GOT3 (cell line): Measurements from ENCODE around the gene EIF4E2.

Source experiments
- DNase-seq: peaks from one replicate; lab custom pipeline; 2025; ENCODE audit warnings: mixed read lengths; lab: John Stamatoyannopoulos, UW

Gene EIF4E2

GRCh38 chr2:232550354-232551249 lies at the start of gene EIF4E2, which contains the start of gene TIGD1:
TSS of gene EIF4E2 (plus strand) at chr2:232550689. CDS start at chr2:232550725, 36 bp downstream.
TSS of gene TIGD1 (minus strand) at chr2:232550557. CDS start at chr2:232549882, 675 bp downstream.
- peak; percentile 81 for DNase-seq

- DNase-seq, result no peak
Observed at GRCh38 chr2:232501331-232501771, 49.1 kb upstream of the EIF4E2 start.

- no peak for DNase-seq
Observed at GRCh38 chr2:232501794-232502390, 48.6 kb upstream of the EIF4E2 start.

- no peak for DNase-seq
Observed at GRCh38 chr2:232502511-232502910, 48.0 kb upstream of the EIF4E2 start.

- DNase-seq, result no peak
Observed at GRCh38 chr2:232502911-232503808, 47.3 kb upstream of the EIF4E2 start.

- DNase-seq, result no peak
Observed at GRCh38 chr2:232503809-232504323, 46.6 kb upstream of the EIF4E2 start.

- no peak for DNase-seq
Observed at GRCh38 chr2:232504438-232504837, 46.1 kb upstream of the EIF4E2 start.

- no peak for DNase-seq
Observed at GRCh38 chr2:232505856-232506255, 44.6 kb upstream of the EIF4E2 start.

GRCh38 chr2:232506709-232507108 lies 43.8 kb upstream of the EIF4E2 start:
- no peak for DNase-seq

GRCh38 chr2:232508251-232508650 lies 42.2 kb upstream of the EIF4E2 start:
- DNase-seq, result no peak

GRCh38 chr2:232511336-232511890 lies 39.1 kb upstream of the EIF4E2 start:
- DNase-seq, result no peak

- no peak for DNase-seq
Observed at GRCh38 chr2:232512602-232513001, 37.9 kb upstream of the EIF4E2 start.

- DNase-seq, result no peak
Observed at GRCh38 chr2:232513353-232513752, 37.1 kb upstream of the EIF4E2 start.

GRCh38 chr2:232515639-232516038 lies 34.9 kb upstream of the EIF4E2 start:
- DNase-seq, result no peak

- no peak for DNase-seq
Observed at GRCh38 chr2:232516551-232516950, 33.9 kb upstream of the EIF4E2 start.

- no peak for DNase-seq
Observed at GRCh38 chr2:232518844-232519243, 31.6 kb upstream of the EIF4E2 start.

GRCh38 chr2:232519581-232520438 lies 30.7 kb upstream of the EIF4E2 start, which contains the start of gene PRSS56:
TSS of gene PRSS56 (plus strand) at chr2:232520388. CDS start at chr2:232520599, 211 bp downstream.
- DNase-seq, result no peak

- DNase-seq, result no peak
Observed at GRCh38 chr2:232520489-232520888, 30.0 kb upstream of the EIF4E2 start.

GRCh38 chr2:232521098-232521497 lies 29.4 kb upstream of the EIF4E2 start:
- no peak for DNase-seq

- no peak for DNase-seq
Observed at GRCh38 chr2:232521959-232522622, 28.4 kb upstream of the EIF4E2 start.
